Upper lobe of left lung (tissue), 6 donors: ENCODE measurements around the gene YAF2. TPM values are rescaled to one million over a fixed set of nuclear protein-coding genes. Genes with fewer than 3 reads are reported as not detected.

Experiments used
- ATAC-seq, 2 donors: fragments of 200-7000 bp; cut with Tn5 transposase; one replicate each; pipeline ENCODE4 v1.9.1; 2022; ENCODE audit warnings: mild to moderate bottlenecking in 2 of 2, moderate library complexity in 2 of 2; ENCODE audit not compliant: low FRiP score in 2 of 2
- DNase-seq, 2 donors: peaks; one replicate each; pipeline ENCODE4 v3.0.0-alpha.2; 2019 to 2020
- H3K27ac ChIP-seq, 4 donors: fragments of 200-600 bp; sonication (generic); one replicate each; pipeline ENCODE4 v1.5.1; 2016 to 2019
- H3K27me3 ChIP-seq, 4 donors: fragments of 200-600 bp; sonication (generic); one replicate each; pipeline ENCODE4 v1.5.1; 2017 to 2019
- H3K36me3 ChIP-seq, 4 donors: fragments of 200-600 bp; sonication (generic); one replicate each; pipeline ENCODE4 v1.5.1; 2016 to 2019
- H3K4me1 ChIP-seq, 4 donors: fragments of 200-600 bp; sonication (generic); one replicate each; pipeline ENCODE4 v1.5.1; 2018 to 2019
- H3K4me3 ChIP-seq, 4 donors: fragments of 200-600 bp; sonication (generic); one replicate each; pipeline ENCODE4 v1.5.1; 2017 to 2019; ENCODE audit warnings: mild to moderate bottlenecking in 2 of 4, moderate library complexity in 1 of 4
- H3K9me3 ChIP-seq, 4 donors: fragments of 200-600 bp; sonication (generic); one replicate each; pipeline ENCODE4 v1.5.1; 2018 to 2019
- EP300 ChIP-seq, 4 donors: sonication (generic); formaldehyde crosslinking; IDR thresholded peaks; one replicate each; pipeline ENCODE4 v1.5.1; 2017; ENCODE audit warnings: antibody characterized with exemption in 4 of 4, control low read depth in 2 of 4
- POLR2A ChIP-seq, 4 donors: fragments of 450-650 bp; IDR thresholded peaks; one replicate each; pipeline ENCODE4 v1.5.1; 2016 to 2017; ENCODE audit warnings: antibody characterized with exemption in 4 of 4, mild to moderate bottlenecking in 2 of 4
- POLR2AphosphoS5 ChIP-seq, 2 donors: sonication (generic); formaldehyde crosslinking; IDR thresholded peaks; one replicate each; pipeline ENCODE4 v1.5.1; 2017; ENCODE audit warnings: antibody characterized with exemption in 2 of 2
- WGBS, 2 donors: methylation state at CpG; one replicate each; pipeline ENCODE4 v1.1.5; 2017 to 2018; 5-methylcytosine and 5-hydroxymethylcytosine counted together
- total RNA-seq, 6 donors: library from RNA; depleted of rRNA in 4 of 6; stranded (reverse); fragments of >200 nt in 4 of 6; gene quantifications; one replicate each; pipeline versions ENCODE4 v1.1.0 to v1.2.1, GENCODE V29; 2016 to 2021
- TF ChIP-seq, protein P1 (sequence below), 6 experiments: fragments of 450-650 bp in 4 of 6; fragments of 200-600 bp in 2 of 6; sonication (generic) in 2 of 6; IDR thresholded peaks; one replicate each; pipeline ENCODE4 v1.5.1; 2016 to 2019; ENCODE audit warnings: antibody characterized with exemption in 6 of 6
- donor health status: DM: no; HTN: no; CAD: no; lungs with moderate emphysema.
- donor health status: DM: no; HTN: yes; CAD: no; lungs with severe emphysema.

The YAF2 gene
- total RNA-seq, 6 donors from 2014 or later = 11.7 to 44.0 (median 29.8) TPM

- DNase-seq = no peak
- no peak overlapping the region for H3K4me3 ChIP-seq
- peaks cover 0 to 5% (median 2%) of the 10 kb centered on the region in 4 donors for H3K36me3 ChIP-seq
- H3K9me3 ChIP-seq = no peaks in the 10 kb centered on the region
- H3K27me3 ChIP-seq = no peaks in the 10 kb centered on the region
- H3K27ac ChIP-seq = no peak overlapping the region
- TF ChIP-seq POLR2AphosphoS5 (IDR thresholded peaks at IDR 0.05) = no peak
- no peak for TF ChIP-seq POLR2A (IDR thresholded peaks at IDR 0.05)
- TF ChIP-seq, protein P1, sequence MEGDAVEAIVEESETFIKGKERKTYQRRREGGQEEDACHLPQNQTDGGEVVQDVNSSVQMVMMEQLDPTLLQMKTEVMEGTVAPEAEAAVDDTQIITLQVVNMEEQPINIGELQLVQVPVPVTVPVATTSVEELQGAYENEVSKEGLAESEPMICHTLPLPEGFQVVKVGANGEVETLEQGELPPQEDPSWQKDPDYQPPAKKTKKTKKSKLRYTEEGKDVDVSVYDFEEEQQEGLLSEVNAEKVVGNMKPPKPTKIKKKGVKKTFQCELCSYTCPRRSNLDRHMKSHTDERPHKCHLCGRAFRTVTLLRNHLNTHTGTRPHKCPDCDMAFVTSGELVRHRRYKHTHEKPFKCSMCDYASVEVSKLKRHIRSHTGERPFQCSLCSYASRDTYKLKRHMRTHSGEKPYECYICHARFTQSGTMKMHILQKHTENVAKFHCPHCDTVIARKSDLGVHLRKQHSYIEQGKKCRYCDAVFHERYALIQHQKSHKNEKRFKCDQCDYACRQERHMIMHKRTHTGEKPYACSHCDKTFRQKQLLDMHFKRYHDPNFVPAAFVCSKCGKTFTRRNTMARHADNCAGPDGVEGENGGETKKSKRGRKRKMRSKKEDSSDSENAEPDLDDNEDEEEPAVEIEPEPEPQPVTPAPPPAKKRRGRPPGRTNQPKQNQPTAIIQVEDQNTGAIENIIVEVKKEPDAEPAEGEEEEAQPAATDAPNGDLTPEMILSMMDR (IDR thresholded peaks at IDR 0.05) = no peak
- TF ChIP-seq EP300 (IDR thresholded peaks at IDR 0.05) = no peak
- peaks cover 0 to 7% (median 2%) of the 10 kb centered on the region in 4 donors for H3K4me1 ChIP-seq
- no peak for ATAC-seq
These were observed 64.0 kb downstream of the YAF2 start for GRCh38 chr12:42173961-42174521.

GRCh38 chr12:42172441-42173210 lies 65.4 kb downstream of the YAF2 start:
- ATAC-seq = no peak
- 92% methylated on average over 4 of the region's 4 CpGs for WGBS, 2 donors
- TF ChIP-seq, protein P1 (IDR thresholded peaks at IDR 0.05) = no peak
- TF ChIP-seq EP300 (IDR thresholded peaks at IDR 0.05) (no peak), POLR2AphosphoS5 (IDR thresholded peaks at IDR 0.05) (no peak), POLR2A (IDR thresholded peaks at IDR 0.05) (no peak)

GRCh38 chr12:42167711-42168110 lies 70.3 kb downstream of the YAF2 start:
- H3K4me3 ChIP-seq = no peak overlapping the region
- H3K4me1 ChIP-seq = no peaks in the 10 kb centered on the region
- H3K27ac ChIP-seq = no peak overlapping the region
- WGBS, 2 donors = 95 to 99% methylated on average over 6 of the region's 6 CpGs
- H3K9me3 ChIP-seq = no peaks in the 10 kb centered on the region
- TF ChIP-seq, protein P1 (IDR thresholded peaks at IDR 0.05) = no peak
- TF ChIP-seq POLR2A (IDR thresholded peaks at IDR 0.05) (no peak), EP300 (IDR thresholded peaks at IDR 0.05) (no peak), POLR2AphosphoS5 (IDR thresholded peaks at IDR 0.05) (no peak)
- H3K27me3 ChIP-seq = no peaks in the 10 kb centered on the region
- H3K36me3 ChIP-seq = peaks cover 0 to 5% (median 0%) of the 10 kb centered on the region in 4 donors
- DNase-seq = no peak
- ATAC-seq = no peak

More at GRCh38 chr12:42172441-42173210, 65.4 kb downstream of the YAF2 start:
- Histone ChIP-seq H3K36me3 (peaks cover 0 to 5% (median 2%) of the 10 kb centered on the region in 4 donors), H3K27ac (no peak overlapping the region), H3K4me3 (no peak overlapping the region), H3K27me3 (no peaks in the 10 kb centered on the region), H3K4me1 (peaks cover 0 to 7% (median 2%) of the 10 kb centered on the region in 4 donors), H3K9me3 (no peaks in the 10 kb centered on the region)
- DNase-seq = no peak

GRCh38 chr12:42166501-42166900 lies 71.5 kb downstream of the YAF2 start:
- peaks cover 0 to 5% (median 0%) of the 10 kb centered on the region in 4 donors for H3K36me3 ChIP-seq
- no peaks in the 10 kb centered on the region for H3K4me1 ChIP-seq
- no peak overlapping the region for H3K4me3 ChIP-seq
- H3K27me3 ChIP-seq = no peaks in the 10 kb centered on the region
- no peak for TF ChIP-seq POLR2A (IDR thresholded peaks at IDR 0.05)
- TF ChIP-seq, protein P1 (IDR thresholded peaks at IDR 0.05) = no peak
- no peak for TF ChIP-seq POLR2AphosphoS5 (IDR thresholded peaks at IDR 0.05)
- TF ChIP-seq EP300 (IDR thresholded peaks at IDR 0.05) = no peak
- H3K9me3 ChIP-seq = no peaks in the 10 kb centered on the region
- DNase-seq (no peak), ATAC-seq (no peak)
- no peak overlapping the region for H3K27ac ChIP-seq
